GM12872 (cell line): ENCODE data around the gene CD247.

ENCODE experiments used
- CTCF ChIP-seq: IDR thresholded peaks from 3 replicates; pipeline ENCODE4 v1.5.1; 2011; ENCODE audit warnings: low read depth, mild to moderate bottlenecking, low read length, moderate library complexity; ENCODE audit not compliant: insufficient read depth

The CD247 gene

GRCh38 chr1:167471568-167471967 lies 46.8 kb downstream of the CD247 start:
- no peak for TF ChIP-seq CTCF

- no peak for TF ChIP-seq CTCF
Measured at GRCh38 chr1:167469280-167469965, 48.9 kb downstream of the CD247 start.

GRCh38 chr1:167467752-167468151 lies 50.6 kb downstream of the CD247 start:
- no peak for TF ChIP-seq CTCF

GRCh38 chr1:167467126-167467710 lies 51.1 kb downstream of the CD247 start:
- no peak for TF ChIP-seq CTCF

- no peak for TF ChIP-seq CTCF
Measured at GRCh38 chr1:167465743-167466142, 52.6 kb downstream of the CD247 start.

- TF ChIP-seq CTCF: no peak
Measured at GRCh38 chr1:167465018-167465417, 53.3 kb downstream of the CD247 start.

GRCh38 chr1:167463875-167464575 lies 54.3 kb downstream of the CD247 start:
- TF ChIP-seq CTCF: no peak
